ENCODE measurements around the gene GRIK3. TPM values are rescaled to one million over a fixed set of nuclear protein-coding genes. Genes with fewer than 3 reads are reported as not detected.

GRIK3 gene
- total and polyA plus RNA-seq, 7 experiments from 2014 or later: not detected

DNA sequence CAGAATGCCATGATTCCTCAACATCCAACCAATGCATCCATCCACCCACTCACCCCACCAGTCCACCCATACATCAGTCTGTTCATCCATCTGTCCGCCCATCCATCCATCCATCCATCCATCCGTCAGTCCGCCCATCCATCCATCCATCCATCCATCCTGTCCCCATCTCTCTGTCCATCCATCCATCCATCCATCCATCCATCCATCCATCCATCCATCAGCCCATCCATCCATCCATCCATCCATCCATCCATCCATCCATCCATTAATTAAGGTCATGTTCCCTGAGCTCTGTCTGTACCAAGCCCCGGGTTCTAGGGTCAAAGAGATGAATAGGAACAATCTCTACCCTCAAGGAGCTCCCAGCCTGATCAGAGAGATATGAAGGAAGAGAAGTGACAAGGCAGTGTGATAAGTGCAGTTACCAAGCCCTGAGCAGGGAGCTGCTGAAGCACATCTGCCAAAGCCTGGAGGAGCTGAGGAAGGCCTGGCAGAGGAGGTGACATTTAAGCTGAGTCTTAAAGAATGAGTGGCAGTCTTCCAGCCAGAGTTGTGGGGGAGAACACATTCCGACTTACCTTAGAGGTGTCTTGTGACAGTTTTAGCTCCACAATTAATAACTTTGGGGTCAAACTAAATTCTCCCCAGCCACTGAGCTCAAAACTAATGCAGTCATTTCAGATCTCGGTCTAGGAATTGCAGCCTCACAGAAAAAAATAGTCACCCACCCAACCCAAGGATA is 47.9 kb downstream of the GRIK3 start:
- Histone ChIP-seq H3K4me3 (ENCODE audit: low read length) (no peak overlapping the region), H3K27me3 (ENCODE audit: control insufficient read depth in 2 of 2, insufficient read depth in 2 of 2, low read length in 2 of 2) (no peaks in the 10 kb centered on the region), H3K27ac (ENCODE audit: low read depth, low read length) (no peak overlapping the region), H3K9me3 (ENCODE audit: control insufficient read depth in 2 of 3, low read length in 3 of 3) (no peaks in the 10 kb centered on the region), H3K36me3 (ENCODE audit: control insufficient read depth in 2 of 3, insufficient read depth in 3 of 3, low read length in 3 of 3) (no peaks in the 10 kb centered on the region), H3K4me1 (ENCODE audit: control insufficient read depth in 2 of 2, insufficient read depth in 2 of 2, low read length in 2 of 2) (no peaks in the 10 kb centered on the region)
- H3K4me1 Mint-ChIP-seq: peaks cover 0 to 1% (median 0%) of the 10 kb centered on the region in 7 donors
- no peak overlapping the region for H3K4me3 Mint-ChIP-seq
- no peak for DNase-seq
- ChIA-PET POLR2A (no interaction called here), CTCF (no interaction called here)
- no peaks in the 10 kb centered on the region for H3K36me3 Mint-ChIP-seq
- intact Hi-C loops (cut with micrococcal nuclease): no loop called here
- H3K9me3 Mint-ChIP-seq: peaks cover 0 to 2% (median 0%) of the 10 kb centered on the region in 11 donors
- H3K27ac Mint-ChIP-seq: no peak overlapping the region
- peaks cover 0 to 35% (median 13%) of the 10 kb centered on the region in 5 donors for H3K27me3 Mint-ChIP-seq
- no peak for ATAC-seq

DNA sequence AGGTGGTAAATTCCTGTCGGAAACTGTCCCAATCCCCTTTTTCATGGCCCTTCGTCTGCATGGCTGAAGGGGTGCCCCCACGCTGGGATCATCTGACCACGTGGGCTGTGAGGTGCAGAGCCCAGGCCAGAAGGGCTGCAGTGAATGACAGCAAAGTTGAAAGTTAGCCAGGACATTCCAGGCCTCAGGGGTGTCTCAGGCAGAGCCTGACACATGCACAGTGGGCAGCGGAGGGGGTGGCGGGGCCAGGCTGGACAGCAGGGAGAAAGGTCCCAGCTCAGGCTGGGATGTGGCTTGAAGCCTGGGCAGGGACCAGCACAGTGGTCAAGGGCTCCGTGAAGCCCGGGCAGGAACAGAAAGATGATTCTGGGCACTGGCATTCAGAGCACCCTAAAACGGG is 49.6 kb downstream of the GRIK3 start:
- H3K4me3 ChIP-seq (ENCODE audit: low read length): no peak overlapping the region
- DNase-seq (no peak), ATAC-seq (no peak)
- CTCF ChIA-PET: interaction anchor here (0.7 kb wide), 1 partner anchor 30 kb away, joined by 3 read pairs; no protein-coding TSS in a partner anchor
- Mint-ChIP-seq H3K4me1 (peaks cover 0 to 1% (median 0%) of the 10 kb centered on the region in 7 donors), H3K36me3 (no peaks in the 10 kb centered on the region), H3K27ac (no peak overlapping the region), H3K9me3 (peaks cover 0 to 2% (median 0%) of the 10 kb centered on the region in 11 donors), H3K27me3 (peaks cover 0 to 39% (median 17%) of the 10 kb centered on the region in 5 donors), H3K4me3 (no peak overlapping the region)
- no peaks in the 10 kb centered on the region for H3K9me3 ChIP-seq (ENCODE audit: control insufficient read depth in 2 of 3, low read length in 3 of 3)
- no peaks in the 10 kb centered on the region for H3K27me3 ChIP-seq (ENCODE audit: control insufficient read depth in 2 of 2, insufficient read depth in 2 of 2, low read length in 2 of 2)
- intact Hi-C loops (cut with micrococcal nuclease): no loop called here
- POLR2A ChIA-PET: no interaction called here
- no peaks in the 10 kb centered on the region for H3K36me3 ChIP-seq (ENCODE audit: control insufficient read depth in 2 of 3, insufficient read depth in 3 of 3, low read length in 3 of 3)
- H3K4me1 ChIP-seq (ENCODE audit: control insufficient read depth in 2 of 2, insufficient read depth in 2 of 2, low read length in 2 of 2): no peaks in the 10 kb centered on the region
- H3K27ac ChIP-seq (ENCODE audit: low read depth, low read length): no peak overlapping the region

DNA sequence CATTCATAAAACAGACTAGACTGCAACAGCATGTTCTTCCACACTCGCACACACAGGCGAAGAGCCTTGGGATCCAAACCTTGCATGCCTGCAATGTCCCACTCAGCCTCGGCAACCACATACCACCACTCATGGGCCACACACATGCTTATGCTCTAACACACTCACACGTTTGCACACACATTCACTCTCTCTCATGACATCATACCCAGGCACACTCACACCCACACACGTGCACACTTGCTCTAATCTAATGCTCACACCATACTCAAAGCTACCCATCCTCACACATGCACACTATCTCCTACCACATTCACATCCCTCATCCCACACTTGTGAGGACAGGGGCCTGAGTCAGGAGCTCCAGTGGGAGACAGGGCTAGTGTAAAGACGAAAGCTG is 50.3 kb downstream of the GRIK3 start:
- H3K4me1 ChIP-seq (ENCODE audit: control insufficient read depth in 2 of 2, insufficient read depth in 2 of 2, low read length in 2 of 2): no peaks in the 10 kb centered on the region
- intact Hi-C loops (cut with micrococcal nuclease): no loop called here
- peaks cover 0 to 1% (median 0%) of the 10 kb centered on the region in 7 donors for H3K4me1 Mint-ChIP-seq
- no peaks in the 10 kb centered on the region for H3K36me3 ChIP-seq (ENCODE audit: control insufficient read depth in 2 of 3, insufficient read depth in 3 of 3, low read length in 3 of 3)
- peaks cover 0 to 2% (median 0%) of the 10 kb centered on the region in 11 donors for H3K9me3 Mint-ChIP-seq
- no peak overlapping the region for H3K4me3 ChIP-seq (ENCODE audit: low read length)
- no peak overlapping the region for H3K27ac Mint-ChIP-seq
- no peaks in the 10 kb centered on the region for H3K36me3 Mint-ChIP-seq
- POLR2A ChIA-PET: no interaction called here
- peaks cover 0 to 38% (median 21%) of the 10 kb centered on the region in 5 donors for H3K27me3 Mint-ChIP-seq
- H3K27me3 ChIP-seq (ENCODE audit: control insufficient read depth in 2 of 2, insufficient read depth in 2 of 2, low read length in 2 of 2): no peaks in the 10 kb centered on the region
- ATAC-seq (no peak), DNase-seq (no peak)
- H3K27ac ChIP-seq (ENCODE audit: low read depth, low read length): no peak overlapping the region
- H3K9me3 ChIP-seq (ENCODE audit: control insufficient read depth in 2 of 3, low read length in 3 of 3): no peaks in the 10 kb centered on the region
- H3K4me3 Mint-ChIP-seq: no peak overlapping the region
- CTCF ChIA-PET: interaction anchor here (0.7 kb wide), 1 partner anchor 31 kb away, joined by 3 read pairs; no protein-coding TSS in a partner anchor

DNA sequence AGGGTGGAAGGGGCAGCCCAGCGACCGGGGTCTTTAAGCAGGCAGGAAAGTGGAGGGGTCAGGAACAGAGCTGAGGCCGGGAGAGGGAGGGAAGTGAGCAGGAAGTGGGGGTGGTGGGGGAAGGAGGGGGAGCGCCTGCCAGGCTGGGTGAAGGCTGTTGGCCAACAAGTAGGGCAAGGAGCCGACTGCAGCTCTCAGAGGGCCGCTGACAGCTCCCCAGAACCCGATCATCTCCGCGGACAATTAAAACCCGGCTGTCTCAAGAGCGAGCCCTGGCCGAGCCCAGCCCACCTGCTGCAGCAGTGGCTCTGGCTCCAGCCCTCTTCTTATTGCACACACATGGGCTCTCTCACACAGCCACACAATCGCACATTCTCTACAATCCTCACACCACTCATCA is 51.6 kb downstream of the GRIK3 start:
- intact Hi-C loops (cut with micrococcal nuclease): no loop called here
- Histone ChIP-seq H3K27ac (ENCODE audit: low read depth, low read length) (no peak overlapping the region), H3K4me1 (ENCODE audit: control insufficient read depth in 2 of 2, insufficient read depth in 2 of 2, low read length in 2 of 2) (no peaks in the 10 kb centered on the region), H3K27me3 (ENCODE audit: control insufficient read depth in 2 of 2, insufficient read depth in 2 of 2, low read length in 2 of 2) (no peaks in the 10 kb centered on the region), H3K36me3 (ENCODE audit: control insufficient read depth in 2 of 3, insufficient read depth in 3 of 3, low read length in 3 of 3) (no peaks in the 10 kb centered on the region), H3K4me3 (ENCODE audit: low read length) (no peak overlapping the region), H3K9me3 (ENCODE audit: control insufficient read depth in 2 of 3, low read length in 3 of 3) (peaks cover 0 to 4% (median 0%) of the 10 kb centered on the region in 3 experiments)
- Mint-ChIP-seq H3K4me3 (no peak overlapping the region), H3K9me3 (peaks cover 0 to 9% (median 0%) of the 10 kb centered on the region in 11 donors), H3K4me1 (no peaks in the 10 kb centered on the region), H3K36me3 (peaks cover 0 to 3% (median 0%) of the 10 kb centered on the region in 5 donors), H3K27ac (no peak overlapping the region), H3K27me3 (peaks cover 0 to 39% (median 20%) of the 10 kb centered on the region in 5 donors)
- ATAC-seq: no peak
- CTCF ChIA-PET: no interaction called here
- DNase-seq: no peak
- POLR2A ChIA-PET: no interaction called here

DNA sequence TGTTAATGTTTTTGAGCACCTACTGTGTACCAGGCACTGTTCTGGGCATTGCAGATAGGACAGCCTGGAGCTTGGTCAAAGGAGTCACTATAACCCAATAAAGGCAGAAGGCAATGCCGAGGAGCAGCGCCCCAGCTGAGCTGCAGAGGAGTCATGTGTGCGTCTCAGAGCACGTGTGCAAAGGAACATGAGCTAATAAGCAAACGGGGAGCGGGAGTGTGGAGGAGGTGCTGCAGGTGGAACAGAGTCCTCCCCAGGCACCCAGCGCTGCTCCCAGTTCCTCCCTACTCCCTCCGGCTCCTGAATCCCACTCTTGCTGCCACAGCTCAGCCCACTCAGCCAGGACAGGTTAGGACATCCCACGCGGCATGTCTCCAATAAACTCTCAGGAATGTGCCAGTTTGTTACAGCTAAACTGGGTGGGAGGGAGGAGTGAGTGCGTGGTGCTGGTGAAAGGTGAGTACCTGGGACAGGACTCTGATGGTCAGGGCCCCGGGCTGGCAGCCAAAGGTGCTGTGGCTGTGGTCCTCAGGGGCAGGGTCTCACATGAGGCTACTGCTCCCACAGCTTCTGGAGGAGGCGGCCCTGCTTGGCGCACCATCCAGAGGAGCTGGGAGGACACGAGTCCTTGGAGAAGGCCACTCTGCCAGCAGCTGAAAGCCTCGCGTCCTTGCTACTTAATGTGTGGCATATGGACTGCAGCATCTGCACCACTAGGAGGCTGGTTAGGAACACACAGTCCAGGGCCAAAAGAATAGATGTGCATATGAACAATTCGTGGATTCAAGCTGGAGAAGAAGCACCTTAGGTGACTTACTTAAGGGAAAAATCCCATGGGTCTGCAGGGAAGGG is 52.3 kb downstream of the GRIK3 start:
- Histone ChIP-seq H3K27ac (ENCODE audit: low read depth, low read length) (no peak overlapping the region), H3K4me1 (ENCODE audit: control insufficient read depth in 2 of 2, insufficient read depth in 2 of 2, low read length in 2 of 2) (no peaks in the 10 kb centered on the region), H3K36me3 (ENCODE audit: control insufficient read depth in 2 of 3, insufficient read depth in 3 of 3, low read length in 3 of 3) (no peaks in the 10 kb centered on the region), H3K4me3 (ENCODE audit: low read length) (no peak overlapping the region), H3K27me3 (ENCODE audit: control insufficient read depth in 2 of 2, insufficient read depth in 2 of 2, low read length in 2 of 2) (no peaks in the 10 kb centered on the region), H3K9me3 (ENCODE audit: control insufficient read depth in 2 of 3, low read length in 3 of 3) (peaks cover 0 to 4% (median 0%) of the 10 kb centered on the region in 3 experiments)
- POLR2A ChIA-PET: no interaction called here
- no peaks in the 10 kb centered on the region for H3K4me1 Mint-ChIP-seq
- H3K27ac Mint-ChIP-seq: no peak overlapping the region
- CTCF ChIA-PET: no interaction called here
- intact Hi-C loops (cut with micrococcal nuclease): no loop called here
- peaks cover 0 to 40% (median 17%) of the 10 kb centered on the region in 5 donors for H3K27me3 Mint-ChIP-seq
- DNase-seq (no peak), ATAC-seq (no peak)
- peaks cover 0 to 3% (median 0%) of the 10 kb centered on the region in 5 donors for H3K36me3 Mint-ChIP-seq
- peaks cover 0 to 9% (median under 1%) of the 10 kb centered on the region in 11 donors for H3K9me3 Mint-ChIP-seq
- no peak overlapping the region for H3K4me3 Mint-ChIP-seq

DNA sequence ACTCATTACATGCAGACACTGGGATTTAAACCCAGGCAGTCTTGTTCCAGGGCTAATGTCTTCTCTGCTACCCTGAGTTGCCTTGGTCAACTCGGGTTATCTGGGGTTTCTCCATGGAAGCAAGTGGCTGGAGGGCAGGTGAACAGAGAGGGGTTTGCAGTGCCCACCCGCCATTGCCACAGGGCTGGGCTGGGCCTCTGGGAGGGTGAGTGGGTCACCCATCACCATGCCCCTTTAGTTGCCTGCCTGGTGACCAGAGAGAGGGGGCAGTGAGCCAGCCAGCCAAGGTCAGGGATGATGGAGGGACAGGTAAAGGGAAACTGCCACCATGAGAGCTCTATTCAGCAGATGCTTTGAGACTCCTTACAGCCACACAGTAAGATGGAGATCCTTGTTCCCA is 53.2 kb downstream of the GRIK3 start:
- POLR2A ChIA-PET: no interaction called here
- Histone ChIP-seq H3K9me3 (ENCODE audit: control insufficient read depth in 2 of 3, low read length in 3 of 3) (peaks cover 0 to 4% (median 0%) of the 10 kb centered on the region in 3 experiments), H3K27ac (ENCODE audit: low read depth, low read length) (no peak overlapping the region), H3K4me3 (ENCODE audit: low read length) (no peak overlapping the region), H3K36me3 (ENCODE audit: control insufficient read depth in 2 of 3, insufficient read depth in 3 of 3, low read length in 3 of 3) (no peaks in the 10 kb centered on the region), H3K4me1 (ENCODE audit: control insufficient read depth in 2 of 2, insufficient read depth in 2 of 2, low read length in 2 of 2) (no peaks in the 10 kb centered on the region), H3K27me3 (ENCODE audit: control insufficient read depth in 2 of 2, insufficient read depth in 2 of 2, low read length in 2 of 2) (no peaks in the 10 kb centered on the region)
- DNase-seq: no peak
- ATAC-seq: no peak
- Mint-ChIP-seq H3K27ac (no peak overlapping the region), H3K9me3 (peaks cover 0 to 9% (median 2%) of the 10 kb centered on the region in 11 donors), H3K36me3 (peaks cover 0 to 3% (median 0%) of the 10 kb centered on the region in 5 donors), H3K4me3 (no peak overlapping the region), H3K4me1 (no peaks in the 10 kb centered on the region), H3K27me3 (peaks cover 0 to 46% (median 18%) of the 10 kb centered on the region in 5 donors)
- CTCF ChIA-PET: no interaction called here
- intact Hi-C loops (cut with micrococcal nuclease): no loop called here

Data from naive thymus-derived CD4-positive, alpha-beta T cell (primary cell).